ENCODE data around the gene PSMB8. TPM values are rescaled to one million over a fixed set of nuclear protein-coding genes. Genes with fewer than 3 reads are reported as not detected.

PSMB8 gene
- total RNA-seq, 2 donors from 2014 or later, result 9.9 to 24.1 TPM

DNA sequence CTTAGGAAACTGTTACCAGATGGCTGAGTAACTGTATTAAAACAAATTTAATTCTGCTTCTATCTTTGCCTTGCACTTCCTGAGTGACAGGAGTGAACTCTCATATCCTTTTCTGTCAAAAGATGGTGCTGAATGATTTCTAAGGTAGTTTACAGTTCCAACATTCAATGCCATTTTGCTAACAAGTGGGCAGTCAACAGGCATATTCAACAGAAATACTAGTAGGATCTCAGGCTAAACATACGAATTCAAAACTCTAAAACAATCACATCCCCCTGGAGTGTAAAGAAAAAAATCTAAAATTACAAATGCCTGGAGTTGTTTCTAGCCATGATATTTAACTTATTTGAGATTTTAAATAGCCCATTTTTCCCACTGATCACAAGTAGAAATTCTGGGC, 16.8 kb upstream of the PSMB8 start:
- no peaks in the 10 kb centered on the region for H3K9me3 ChIP-seq
- no peak for TF ChIP-seq POLR2A (IDR thresholded peaks at IDR 0.05)
- TF ChIP-seq, protein P1, sequence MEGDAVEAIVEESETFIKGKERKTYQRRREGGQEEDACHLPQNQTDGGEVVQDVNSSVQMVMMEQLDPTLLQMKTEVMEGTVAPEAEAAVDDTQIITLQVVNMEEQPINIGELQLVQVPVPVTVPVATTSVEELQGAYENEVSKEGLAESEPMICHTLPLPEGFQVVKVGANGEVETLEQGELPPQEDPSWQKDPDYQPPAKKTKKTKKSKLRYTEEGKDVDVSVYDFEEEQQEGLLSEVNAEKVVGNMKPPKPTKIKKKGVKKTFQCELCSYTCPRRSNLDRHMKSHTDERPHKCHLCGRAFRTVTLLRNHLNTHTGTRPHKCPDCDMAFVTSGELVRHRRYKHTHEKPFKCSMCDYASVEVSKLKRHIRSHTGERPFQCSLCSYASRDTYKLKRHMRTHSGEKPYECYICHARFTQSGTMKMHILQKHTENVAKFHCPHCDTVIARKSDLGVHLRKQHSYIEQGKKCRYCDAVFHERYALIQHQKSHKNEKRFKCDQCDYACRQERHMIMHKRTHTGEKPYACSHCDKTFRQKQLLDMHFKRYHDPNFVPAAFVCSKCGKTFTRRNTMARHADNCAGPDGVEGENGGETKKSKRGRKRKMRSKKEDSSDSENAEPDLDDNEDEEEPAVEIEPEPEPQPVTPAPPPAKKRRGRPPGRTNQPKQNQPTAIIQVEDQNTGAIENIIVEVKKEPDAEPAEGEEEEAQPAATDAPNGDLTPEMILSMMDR (IDR thresholded peaks at IDR 0.05), result no peak
- 54 to 64% methylated on average over 1 of the region's 1 CpG for WGBS, 2 donors
- H3K4me3 ChIP-seq, result no peak overlapping the region
- DNase-seq (no peak), ATAC-seq (no peak)
- no peaks in the 10 kb centered on the region for H3K36me3 ChIP-seq (replicated peaks in 1 of 2; ENCODE audit: insufficient read depth in 1 of 2, low read depth in 2 of 2)
- no peaks in the 10 kb centered on the region for H3K4me1 ChIP-seq
- intact Hi-C loops (cut with DNase I), result no loop called here
- H3K27me3 ChIP-seq, result no peaks in the 10 kb centered on the region
- H3K27ac ChIP-seq, result peak overlapping the region; percentile 21 to 74 (median 56)

DNA sequence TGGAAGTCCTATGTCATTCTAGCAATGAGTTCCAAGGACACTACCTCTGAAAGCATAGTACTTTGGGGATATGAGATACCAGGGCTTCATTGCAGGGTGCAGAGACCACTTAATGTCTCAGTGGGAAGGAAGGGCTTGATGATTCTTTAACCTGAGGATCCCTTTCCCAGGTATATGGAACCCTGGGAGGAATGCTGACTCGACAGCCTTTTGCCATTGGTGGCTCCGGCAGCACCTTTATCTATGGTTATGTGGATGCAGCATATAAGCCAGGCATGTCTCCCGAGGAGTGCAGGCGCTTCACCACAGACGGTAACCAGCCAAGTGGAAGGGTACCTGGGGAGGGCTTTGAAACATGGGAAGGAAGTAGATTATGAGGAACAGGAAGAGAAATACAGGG, 14.3 kb upstream of the PSMB8 start:
- Histone ChIP-seq H3K4me3 (no peak overlapping the region), H3K27ac (no peak overlapping the region), H3K36me3 (replicated peaks in 1 of 2; ENCODE audit: insufficient read depth in 1 of 2, low read depth in 2 of 2) (no peaks in the 10 kb centered on the region), H3K27me3 (no peaks in the 10 kb centered on the region), H3K4me1 (peaks cover 7% of the 10 kb centered on the region), H3K9me3 (no peaks in the 10 kb centered on the region)
- intact Hi-C loops (cut with DNase I), result no loop called here
- DNase-seq, result no peak
- WGBS, 2 donors, result 79 to 80% methylated on average over 5 of the region's 5 CpGs
- ATAC-seq, result no peak
- TF ChIP-seq POLR2A (IDR thresholded peaks at IDR 0.05), result no peak
- TF ChIP-seq, protein P1 (IDR thresholded peaks at IDR 0.05), result no peak

DNA sequence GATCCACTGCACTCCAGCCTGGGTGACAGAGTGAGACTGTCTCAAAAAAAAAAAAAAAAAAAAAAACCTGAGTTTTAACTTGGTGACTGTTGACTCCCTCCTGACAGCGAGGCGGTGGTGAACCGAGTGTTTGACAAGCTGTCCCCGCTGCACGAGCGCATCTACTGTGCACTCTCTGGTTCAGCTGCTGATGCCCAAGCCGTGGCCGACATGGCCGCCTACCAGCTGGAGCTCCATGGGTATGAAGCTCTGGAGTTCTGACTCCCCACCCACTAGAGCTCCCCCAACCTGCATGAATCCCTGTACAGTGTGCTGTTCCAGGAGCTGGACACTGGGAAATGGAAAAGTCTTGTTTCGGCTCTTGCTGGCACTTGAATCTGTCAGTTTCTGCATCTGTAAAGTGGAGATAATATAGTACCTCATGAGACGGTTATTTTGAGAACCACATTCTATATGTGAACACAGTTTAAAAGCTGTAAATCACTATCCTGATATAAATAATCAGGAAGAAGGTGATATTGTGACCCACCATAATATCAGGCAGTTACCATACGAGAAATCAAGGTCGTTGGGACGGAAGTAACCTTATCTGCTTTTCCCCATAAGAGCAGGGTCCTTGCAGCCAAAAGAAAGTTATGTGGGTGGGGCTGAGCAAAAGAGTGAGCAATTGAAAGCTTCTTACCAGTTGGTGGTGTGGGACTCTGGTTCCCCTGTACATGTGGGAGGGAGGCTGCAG, 13.5 kb upstream of the PSMB8 start:
- Histone ChIP-seq H3K27ac (no peak overlapping the region), H3K4me1 (peaks cover 9% of the 10 kb centered on the region), H3K4me3 (no peak overlapping the region), H3K9me3 (no peaks in the 10 kb centered on the region), H3K27me3 (no peaks in the 10 kb centered on the region), H3K36me3 (replicated peaks in 1 of 2; ENCODE audit: insufficient read depth in 1 of 2, low read depth in 2 of 2) (no peaks in the 10 kb centered on the region)
- 66 to 75% methylated on average over 14 of the region's 14 CpGs for WGBS, 2 donors
- ATAC-seq, result no peak
- intact Hi-C loops (cut with DNase I), result no loop called here
- TF ChIP-seq, protein P1 (IDR thresholded peaks at IDR 0.05), result no peak
- no peak for TF ChIP-seq POLR2A (IDR thresholded peaks at IDR 0.05)
- no peak for DNase-seq

DNA sequence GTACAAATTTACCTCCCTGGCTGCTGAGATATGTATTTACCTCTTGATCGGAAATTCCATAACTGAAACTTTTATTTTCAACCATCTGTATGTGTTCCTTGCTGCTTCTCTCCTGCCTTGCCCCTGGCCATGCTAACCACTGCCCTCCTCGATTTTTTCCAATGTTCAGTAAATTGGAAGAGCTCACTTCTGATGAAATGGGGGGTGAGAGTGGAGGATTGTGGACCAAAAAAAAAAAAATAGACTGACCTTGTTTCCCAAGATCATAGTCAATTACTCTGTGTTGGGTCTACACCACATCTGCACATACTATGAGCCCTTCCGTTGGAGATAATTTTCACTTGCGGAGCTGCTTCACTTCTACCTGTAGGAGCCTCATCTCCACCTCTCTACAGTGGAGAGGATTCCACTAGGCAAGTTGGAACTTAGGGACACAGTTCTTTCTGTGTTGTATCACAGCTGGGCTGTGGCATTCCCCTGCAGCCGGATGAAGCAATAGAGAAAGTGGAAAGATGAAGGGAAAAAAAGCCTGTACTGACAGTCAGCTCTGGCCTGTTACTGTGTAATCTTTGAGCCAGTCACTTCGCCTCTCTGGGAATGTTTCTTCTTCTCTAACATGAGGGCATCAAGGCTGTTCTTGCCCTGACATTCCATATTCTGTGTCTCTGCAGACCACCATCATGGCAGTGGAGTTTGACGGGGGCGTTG, 11.8 kb upstream of the PSMB8 start:
- DNase-seq (no peak), ATAC-seq (no peak)
- TF ChIP-seq, protein P1 (IDR thresholded peaks at IDR 0.05), result no peak
- no peak for TF ChIP-seq POLR2A (IDR thresholded peaks at IDR 0.05)
- H3K27ac ChIP-seq, result no peak overlapping the region
- H3K27me3 ChIP-seq, result no peaks in the 10 kb centered on the region
- H3K9me3 ChIP-seq, result no peaks in the 10 kb centered on the region
- WGBS, 2 donors, result 62 to 70% methylated on average over 8 of the region's 8 CpGs
- no peak overlapping the region for H3K4me3 ChIP-seq
- peaks cover 20% of the 10 kb centered on the region for H3K4me1 ChIP-seq
- H3K36me3 ChIP-seq (replicated peaks in 1 of 2; ENCODE audit: insufficient read depth in 1 of 2, low read depth in 2 of 2), result no peaks in the 10 kb centered on the region
- intact Hi-C loops (cut with DNase I), result no loop called here
